NCI-H2029 treated with DMSO at 0.1 percent for 48 hours (cell line): ENCODE data around the gene CELF5.
"Not testable (repeated sequence)": the region's sequence is repeated elsewhere in the genome, so short reads cannot be mapped to it uniquely, and the experiment has no call there.

Experiments used
- DNase-seq: peaks from one replicate; lab custom pipeline; 2025; lab: John Stamatoyannopoulos, UW

CELF5 gene

GRCh38 chr19:3322199-3322978, 97.9 kb downstream of the CELF5 start:
- no peak for DNase-seq

GRCh38 chr19:3323026-3323425, 98.6 kb downstream of the CELF5 start:
- DNase-seq: no peak

- DNase-seq: no peak
Measured at GRCh38 chr19:3323658-3324057, 99.2 kb downstream of the CELF5 start.

GRCh38 chr19:3324405-3324856, 100.0 kb downstream of the CELF5 start:
- DNase-seq: peak; percentile 4

GRCh38 chr19:3325451-3325850, 101.0 kb downstream of the CELF5 start:
- DNase-seq: no peak

- no peak for DNase-seq
Measured at GRCh38 chr19:3328743-3329142, 104.3 kb downstream of the CELF5 start.

GRCh38 chr19:3330047-3330446, 105.6 kb downstream of the CELF5 start:
- no peak for DNase-seq

- not testable (repeated sequence) for DNase-seq
Measured at GRCh38 chr19:3332232-3332631, 107.8 kb downstream of the CELF5 start.

GRCh38 chr19:3333020-3333583, 108.6 kb downstream of the CELF5 start:
- no peak for DNase-seq

GRCh38 chr19:3333662-3334061, 109.2 kb downstream of the CELF5 start:
- no peak for DNase-seq

- DNase-seq: not testable (repeated sequence)
Measured at GRCh38 chr19:3334749-3335430, 110.4 kb downstream of the CELF5 start.

GRCh38 chr19:3335431-3336350, 111.2 kb downstream of the CELF5 start:
- DNase-seq: no peak

- DNase-seq: no peak
Measured at GRCh38 chr19:3336351-3336679, 111.9 kb downstream of the CELF5 start.

GRCh38 chr19:3336680-3337523, 112.4 kb downstream of the CELF5 start:
- peak; percentile 66 for DNase-seq

- no peak for DNase-seq
Measured at GRCh38 chr19:3338541-3339181, 114.2 kb downstream of the CELF5 start.

GRCh38 chr19:3340340-3340739, 115.9 kb downstream of the CELF5 start:
- DNase-seq: no peak

GRCh38 chr19:3342246-3342645, 117.8 kb downstream of the CELF5 start:
- DNase-seq: no peak

GRCh38 chr19:3342962-3343361, 118.5 kb downstream of the CELF5 start:
- DNase-seq: not testable (repeated sequence)

- DNase-seq: peak; percentile 53
Measured at GRCh38 chr19:3343619-3344502, 119.4 kb downstream of the CELF5 start.
